Endothelial cell of hepatic sinusoid (primary cell): ENCODE measurements around the gene PCDHA10.
"Not testable (repeated sequence)": the region's sequence is repeated elsewhere in the genome, so short reads cannot be mapped to it uniquely, and the experiment has no call there.

Source experiments
- in situ Hi-C: cut with HindIII; loops from 2 replicates; pipeline ENCODE4 v1.10.0; 2017; ENCODE audit warnings: low sequenced_read_pairs

PCDHA10 gene

GRCh38 chr5:140842798-140843733 is 12.6 kb upstream of the PCDHA10 start:
- in situ Hi-C loops, result no loop called here

- in situ Hi-C loops, result not testable (repeated sequence)
These were observed 7.3 kb upstream of the PCDHA10 start, which contains the start of gene PCDHA9 for GRCh38 chr5:140848139-140849102. PCDHA9 (plus strand) TSS chr5:140848382; CDS start chr5:140848496, 114 bp downstream.

GRCh38 chr5:140849831-140850634 is 5.7 kb upstream of the PCDHA10 start:
- in situ Hi-C loops, result not testable (repeated sequence)

- in situ Hi-C loops, result no loop called here
These were observed 1.7 kb downstream of the PCDHA10 start for GRCh38 chr5:140857177-140857986.

GRCh38 chr5:140857987-140858240 is 2.2 kb downstream of the PCDHA10 start:
- in situ Hi-C loops, result no loop called here

- in situ Hi-C loops, result no loop called here
These were observed 7.0 kb downstream of the PCDHA10 start for GRCh38 chr5:140862441-140863295.

GRCh38 chr5:140868721-140869554 is 13.2 kb downstream of the PCDHA10 start, which contains the start of gene PCDHA11:
PCDHA11 (plus strand) TSS chr5:140868957; CDS start chr5:140869104, 147 bp downstream.
- in situ Hi-C loops, result no loop called here

GRCh38 chr5:140869555-140869886 is 13.8 kb downstream of the PCDHA10 start:
- in situ Hi-C loops, result no loop called here

- in situ Hi-C loops, result no loop called here
These were observed 14.8 kb downstream of the PCDHA10 start for GRCh38 chr5:140870221-140871201.

- in situ Hi-C loops, result no loop called here
These were observed 19.7 kb downstream of the PCDHA10 start, which contains the start of gene PCDHA12 for GRCh38 chr5:140875085-140876065. PCDHA12 (plus strand) TSS chr5:140875308; CDS start chr5:140875473, 165 bp downstream.

GRCh38 chr5:140876541-140877261 is 21.0 kb downstream of the PCDHA10 start:
- in situ Hi-C loops, result not testable (repeated sequence)

GRCh38 chr5:140877262-140877581 is 21.5 kb downstream of the PCDHA10 start:
- in situ Hi-C loops, result no loop called here

GRCh38 chr5:140881889-140882590 is 26.3 kb downstream of the PCDHA10 start, which contains the start of gene PCDHA13:
PCDHA13 (plus strand) TSS chr5:140882124; CDS start chr5:140882269, 145 bp downstream.
- in situ Hi-C loops, result no loop called here

GRCh38 chr5:140882591-140882899 is 26.8 kb downstream of the PCDHA10 start:
- in situ Hi-C loops, result no loop called here

GRCh38 chr5:140883373-140883772 is 27.7 kb downstream of the PCDHA10 start:
- in situ Hi-C loops, result no loop called here
